HepG2 (cell line): ENCODE measurements around the gene GINS2. TPM values are rescaled to one million over a fixed set of nuclear protein-coding genes. Genes with fewer than 3 reads are reported as not detected.

ENCODE experiments used
- ATAC-seq: fragments of 200-7000 bp; cut with Tn5 transposase; 3 replicates; pipeline ENCODE4 v1.9.1; 2020; ENCODE audit warnings: mild to moderate bottlenecking, moderate library complexity
- BruUV-seq: library from RNA; stranded (reverse); fragments of 400-500 nt; replicated peaks from 2 replicates; lab custom pipeline; 2021; lab: Mats Ljungman, UMichigan
- CTCF ChIA-PET: fragments of 300-600 bp; formaldehyde crosslinking; extraction: SDS; loops from one replicate; lab custom pipeline; 2021; ENCODE audit warnings: low total read pairs, inconsistent platforms, low intra/inter-chr PET ratio; lab: Yijun Ruan, JAX
- POLR2A ChIA-PET: fragments of 350-600 bp; sonication (Branson Sonifier 250); formaldehyde crosslinking; loops from one replicate; lab custom pipeline; 2020; ENCODE audit warnings: antibody characterized with exemption, inconsistent platforms; lab: Yijun Ruan, JAX
- DNase-seq: peaks from one replicate; pipeline ENCODE4 v3.0.0-alpha.2; 2015; ENCODE audit warnings: low spot score
- FAIRE-seq: peaks from 3 replicates; lab custom pipeline; 2011; peaks lifted over from hg19 to GRCh38; lab: Jason Lieb, UNC
- H2AFZ ChIP-seq: one replicate; pipeline ENCODE4 v1.6.1; 2011; ENCODE audit warnings: low read length, inconsistent platforms
- H3K27ac ChIP-seq: fragments of 300-600 bp; 3 replicates; pipeline ENCODE4 v1.8.0; 2011; ENCODE audit warnings: mixed run types, mild to moderate bottlenecking, mixed read lengths, low read length, inconsistent platforms; ENCODE audit not compliant: insufficient read depth; ENCODE audit errors: extremely low read length
- H3K27me3 ChIP-seq, 2 experiments: fragments of 200-600 bp in 1 of 2; 2 replicates in 1 of 2; 3 replicates in 1 of 2; pipeline versions ENCODE4 v1.6.0 to v1.8.0; 2011; ENCODE audit warnings: low read length in 2 of 2, mild to moderate bottlenecking in 2 of 2, moderate library complexity in 2 of 2, inconsistent platforms in 1 of 2; ENCODE audit not compliant: insufficient read depth in 2 of 2, control insufficient read depth in 1 of 2
- H3K36me3 ChIP-seq, 2 experiments: fragments of 200-600 bp in 1 of 2; replicated peaks in 1 of 2; 2 replicates in 1 of 2; 3 replicates in 1 of 2; pipeline versions ENCODE4 v1.5.1 to v1.8.0; 2011; ENCODE audit warnings: low read length in 2 of 2, inconsistent platforms in 1 of 2; ENCODE audit not compliant: insufficient read depth in 2 of 2, control insufficient read depth in 1 of 2
- H3K4me1 ChIP-seq: 2 replicates; pipeline ENCODE4 v1.5.1; 2012; ENCODE audit warnings: low read length, inconsistent platforms; ENCODE audit not compliant: insufficient read depth
- H3K4me2 ChIP-seq: 2 replicates; pipeline ENCODE4 v1.6.0; 2011; ENCODE audit warnings: low read depth, low read length, inconsistent platforms
- H3K4me3 ChIP-seq, 3 experiments: fragments of 200-600 bp in 1 of 3; sonication (generic), shearing (Covaris generic) in 1 of 3; replicated peaks in 1 of 3; 2 replicates each; pipeline ENCODE4 v1.5.1; 2011 to 2016; ENCODE audit warnings: low read length in 3 of 3, inconsistent platforms in 2 of 3, low read depth in 2 of 3, mild to moderate bottlenecking in 2 of 3, control low read depth in 1 of 3, mixed read lengths in 1 of 3; ENCODE audit not compliant: insufficient read depth in 1 of 3
- H3K79me2 ChIP-seq: one replicate; pipeline ENCODE4 v1.6.1; 2011; ENCODE audit warnings: low read length, inconsistent platforms; ENCODE audit not compliant: insufficient read depth
- H3K9ac ChIP-seq: 2 replicates; pipeline ENCODE4 v1.6.0; 2011; ENCODE audit warnings: mild to moderate bottlenecking, low read depth, low read length, inconsistent platforms; ENCODE audit not compliant: insufficient read depth
- H3K9me3 ChIP-seq: 2 replicates; pipeline ENCODE4 v1.5.1; 2012; ENCODE audit warnings: mild to moderate bottlenecking, low read length
- H4K20me1 ChIP-seq: 2 replicates; pipeline ENCODE4 v1.6.0; 2011; ENCODE audit warnings: inconsistent platforms, mild to moderate bottlenecking, low read length, moderate library complexity; ENCODE audit not compliant: insufficient read depth
- AGO1 ChIP-seq: fragments of 200-400 bp; formaldehyde crosslinking; IDR thresholded peaks from 2 replicates; pipeline ENCODE4 v1.6.1; 2017; ENCODE audit warnings: mild to moderate bottlenecking, low read depth, low read length, moderate library complexity; ENCODE audit not compliant: poor library complexity, severe bottlenecking
- CCAR2 ChIP-seq: fragments of 200-400 bp; formaldehyde crosslinking; optimal IDR thresholded peaks from 2 replicates; pipeline ENCODE3; 2018; ENCODE audit warnings: low read depth, mild to moderate bottlenecking, low read length, moderate library complexity
- EP300 ChIP-seq, 3 experiments: sonication (generic) in 1 of 3; formaldehyde crosslinking in 1 of 3; IDR thresholded peaks; 2 replicates each; pipeline versions ENCODE4 v1.5.1 to v1.6.1; 2011 to 2020; ENCODE audit warnings: low read depth in 2 of 3, low read length in 2 of 3, borderline replicate concordance in 1 of 3, improper control_type of control experiment in 1 of 3, mild to moderate bottlenecking in 1 of 3, missing genetic modification reagents in 1 of 3, moderate library complexity in 1 of 3
- FOXC1 ChIP-seq: sonication (generic); formaldehyde crosslinking; IDR thresholded peaks from 2 replicates; pipeline ENCODE4 v1.8.0; 2022; ENCODE audit warnings: mild to moderate bottlenecking, missing genetic modification reagents, borderline replicate concordance
- HDAC6 ChIP-seq: fragments of 200-600 bp; sonication (generic); IDR thresholded peaks from 2 replicates; pipeline ENCODE4 v1.7.0; 2017; ENCODE audit warnings: mild to moderate bottlenecking, antibody characterized with exemption, low read length, low read depth
- HMGXB3 ChIP-seq: sonication (generic); formaldehyde crosslinking; IDR thresholded peaks from 2 replicates; pipeline ENCODE4 v1.4.0; 2020; ENCODE audit warnings: missing genetic modification reagents, borderline replicate concordance
- HNRNPL ChIP-seq: fragments of 200-400 bp; formaldehyde crosslinking; IDR thresholded peaks from 2 replicates; pipeline ENCODE4 v1.6.1; 2017; ENCODE audit warnings: mild to moderate bottlenecking, low read depth, low read length
- MED13 ChIP-seq: sonication (generic); formaldehyde crosslinking; IDR thresholded peaks from 2 replicates; pipeline ENCODE4 v1.5.0; 2020; ENCODE audit warnings: missing genetic modification reagents
- NFE2L1 ChIP-seq: sonication (generic); formaldehyde crosslinking; IDR thresholded peaks from 2 replicates; pipeline ENCODE4 v1.4.0; 2020; ENCODE audit warnings: missing genetic modification reagents, mild to moderate bottlenecking, borderline replicate concordance
- PCBP1 ChIP-seq: fragments of 200-400 bp; formaldehyde crosslinking; IDR thresholded peaks from 2 replicates; pipeline ENCODE4 v1.6.1; 2017; ENCODE audit warnings: mild to moderate bottlenecking, low read depth, low read length, borderline replicate concordance
- PCBP2 ChIP-seq: fragments of 200-400 bp; formaldehyde crosslinking; optimal IDR thresholded peaks from 2 replicates; pipeline ENCODE3; 2018; ENCODE audit warnings: low read length, low read depth; ENCODE audit not compliant: poor library complexity, severe bottlenecking
- RXRA ChIP-seq: sonication (generic); formaldehyde crosslinking; IDR thresholded peaks from 2 replicates; pipeline ENCODE4 v1.5.1; 2020; ENCODE audit warnings: missing genetic modification reagents
- SRSF4 ChIP-seq: fragments of 200-400 bp; formaldehyde crosslinking; IDR thresholded peaks from one replicate; pipeline ENCODE4 v1.6.1; 2018; ENCODE audit warnings: mild to moderate bottlenecking, low read depth, low read length, moderate library complexity; ENCODE audit not compliant: poor library complexity, severe bottlenecking
- ZBTB8A ChIP-seq: sonication (generic); formaldehyde crosslinking; IDR thresholded peaks from 2 replicates; pipeline ENCODE4 v1.4.0; 2020; ENCODE audit warnings: mild to moderate bottlenecking, low read depth, missing genetic modification reagents, borderline replicate concordance
- ZFY ChIP-seq: sonication (generic); formaldehyde crosslinking; IDR thresholded peaks from 2 replicates; pipeline ENCODE4 v1.4.0; 2020; ENCODE audit warnings: missing genetic modification reagents
- ZNF546 ChIP-seq: sonication (generic); formaldehyde crosslinking; conservative IDR thresholded peaks from 2 replicates; pipeline ENCODE4 v1.8.1; 2023; ENCODE audit warnings: mild to moderate bottlenecking, missing genetic modification reagents
- ZNF552 ChIP-seq: sonication (generic); formaldehyde crosslinking; IDR thresholded peaks from 2 replicates; pipeline ENCODE4 v1.9.0; 2022; ENCODE audit warnings: missing genetic modification reagents, mild to moderate bottlenecking, borderline replicate concordance
- ZSCAN29 ChIP-seq: sonication (generic); formaldehyde crosslinking; conservative IDR thresholded peaks from 2 replicates; pipeline ENCODE4 v1.4.0; 2020; ENCODE audit warnings: mild to moderate bottlenecking, missing genetic modification reagents
- WGBS: methylation state at CpG from one replicate; pipeline ENCODE4 v1.1.6; 2017; ENCODE audit warnings: low lambda C conversion rate; 5-methylcytosine and 5-hydroxymethylcytosine counted together
- in situ Hi-C: cut with HindIII; loops from 2 replicates; pipeline ENCODE4 v1.10.0; 2017; ENCODE audit warnings: low pct_unique_long_range_greater_than_20kb; ENCODE audit not compliant: extremely low pct_ligation_motif_present
- intact Hi-C: fragments of 100-400 bp; cut with micrococcal nuclease; formaldehyde crosslinking; loops from one replicate; pipeline ENCODE4 v1.10.0; 2022; ENCODE audit not compliant: unreplicated experiment
- polyA plus RNA-seq, 8 experiments: library from polyadenylated mRNA; depleted of rRNA in 3 of 8; stranded (reverse) in 7 of 8; unstranded in 1 of 8; fragments of >200 nt; fragmentation: Illumina TruSeq in 4 of 8; extraction: Trizol in 4 of 8; gene quantifications; 2 replicates each; pipeline versions ENCODE4 v1.2.1 to v1.2.3, GENCODE V29; 2011 to 2016; ENCODE audit warnings: low read depth in 4 of 8, missing spikeins in 1 of 8, mixed read lengths in 1 of 8; ENCODE audit not compliant: insufficient read depth in 1 of 8
- total RNA-seq, 5 experiments: library from RNA; depleted of rRNA; stranded (reverse); fragments of >200 nt; fragmentation: Illumina TruSeq; extraction: Trizol; gene quantifications; 2 replicates each; pipeline ENCODE4 v1.2.3, GENCODE V29; 2016; ENCODE audit warnings: low read depth in 1 of 5
- TF ChIP-seq, protein P1 (sequence below): sonication (generic); formaldehyde crosslinking; IDR thresholded peaks from 2 replicates; pipeline ENCODE4 v1.8.1; 2023; ENCODE audit warnings: missing genetic modification reagents, mild to moderate bottlenecking, borderline replicate concordance

Gene GINS2
- total and polyA plus RNA-seq, 2 of the 13 experiments (the other 11 are each of a cell fraction or from before 2014, with no cell fraction given), result 10.6 to 48.3 TPM

DNA sequence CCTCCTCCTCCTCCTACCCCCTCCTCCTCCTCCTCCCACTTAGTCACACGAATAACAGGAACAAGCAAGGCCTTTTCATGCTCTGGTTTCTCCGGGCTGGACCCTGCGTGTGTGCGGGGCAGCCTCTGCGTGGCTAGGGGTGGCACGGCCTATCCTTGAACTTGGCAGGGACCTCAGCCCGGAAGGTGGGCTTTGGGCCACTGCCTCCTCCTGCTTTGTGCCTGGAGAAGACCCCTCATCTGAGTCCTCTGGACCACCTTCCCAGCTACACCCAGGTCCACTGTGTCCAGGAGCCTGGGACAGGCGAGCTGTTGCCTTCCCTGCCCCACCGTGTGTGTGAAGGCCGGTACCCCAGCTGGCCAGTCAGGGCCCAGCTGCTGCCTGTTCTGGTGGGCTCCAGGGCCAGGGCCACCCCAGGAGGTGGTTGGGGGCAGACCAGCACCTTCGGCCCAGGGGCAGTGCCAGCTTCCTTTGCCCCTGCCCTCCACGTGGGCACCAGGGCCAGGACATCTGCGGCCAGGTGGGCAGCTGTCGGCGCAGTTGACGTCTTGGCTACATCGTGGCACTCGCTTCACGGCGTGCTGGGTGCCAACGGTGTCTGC, 35.4 kb downstream of the GINS2 start:
- Histone ChIP-seq H3K4me2 (no peak overlapping the region), H4K20me1 (peaks cover 48% of the 10 kb centered on the region), H3K27me3 (no peaks in the 10 kb centered on the region), H3K4me3 (no peak overlapping the region), H3K9me3 (no peaks in the 10 kb centered on the region), H3K4me1 (peaks cover 17% of the 10 kb centered on the region), H2AFZ (no peak overlapping the region), H3K9ac (no peak overlapping the region), H3K79me2 (no peaks in the 10 kb centered on the region), H3K27ac (no peak overlapping the region), H3K36me3 (peaks cover 58 to 67% of the 10 kb centered on the region in 2 experiments)
- intact Hi-C loops, result no loop called here
- FAIRE-seq (no peak), ATAC-seq (no peak), DNase-seq (no peak)
- no TSS peak for BruUV-seq
- in situ Hi-C loops, result no loop called here
- ChIA-PET CTCF (no interaction called here), POLR2A (no interaction called here)
- WGBS, result 96% methylated on average over 20 of the region's 21 CpGs
- no peak for TF ChIP-seq RXRA (CRISPR knock-in tag)
- peak; percentile 47 for TF ChIP-seq PCBP2
- TF ChIP-seq ZNF546 (CRISPR knock-in tag), result no peak
- no peak for TF ChIP-seq ZSCAN29
- TF ChIP-seq AGO1, result peak; percentile 7
- 0 out of 2 replicates have a peak, but pooled peaks have one; percentile 40 for TF ChIP-seq NFE2L1 (CRISPR knock-in tag)
- no peak for TF ChIP-seq HDAC6
- TF ChIP-seq ZBTB8A, result no peak
- no peak for TF ChIP-seq FOXC1 (CRISPR knock-in tag)
- TF ChIP-seq EP300 (IDR thresholded peaks at IDR 0.05; ENCODE audit: low read depth in 2 of 2, low read length in 2 of 2), result no peak
- TF ChIP-seq EP300 (CRISPR knock-in tag; IDR thresholded peaks at IDR 0.05; ENCODE audit: borderline replicate concordance), result no peak
- TF ChIP-seq, protein P1, sequence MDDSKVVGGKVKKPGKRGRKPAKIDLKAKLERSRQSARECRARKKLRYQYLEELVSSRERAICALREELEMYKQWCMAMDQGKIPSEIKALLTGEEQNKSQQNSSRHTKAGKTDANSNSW (CRISPR knock-in tag), result no peak
- 0 out of 2 replicates have a peak, but pooled peaks have one; percentile 92 for TF ChIP-seq PCBP1
- TF ChIP-seq ZFY (CRISPR knock-in tag), result no peak
- no peak for TF ChIP-seq CCAR2
- TF ChIP-seq SRSF4, result no peak
- TF ChIP-seq HMGXB3, result no peak
- TF ChIP-seq MED13 (CRISPR knock-in tag), result no peak
- peak; percentile 84 for TF ChIP-seq HNRNPL
- no peak for TF ChIP-seq ZNF552 (CRISPR knock-in tag)
